Subcutaneous adipose tissue (tissue), 4 donors: ENCODE results near the gene AMBRA1. TPM values are rescaled to one million over a fixed set of nuclear protein-coding genes. Genes with fewer than 3 reads are reported as not detected.

Experiments
- total RNA-seq, 4 donors: library from RNA; depleted of rRNA; stranded (reverse); fragments of >200 nt; gene quantifications; one replicate each; pipeline ENCODE4 v1.1.0, GENCODE V29; 2016
- TF ChIP-seq, protein P1 (sequence below): fragments of 450-650 bp; IDR thresholded peaks from one replicate; pipeline ENCODE4 v1.5.1; 2016; ENCODE audit warnings: low read depth, mild to moderate bottlenecking, control low read depth, antibody characterized with exemption, moderate library complexity

Gene AMBRA1
- total RNA-seq, 4 donors from 2014 or later: 17.1 to 39.4 (median 23.5) TPM

DNA sequence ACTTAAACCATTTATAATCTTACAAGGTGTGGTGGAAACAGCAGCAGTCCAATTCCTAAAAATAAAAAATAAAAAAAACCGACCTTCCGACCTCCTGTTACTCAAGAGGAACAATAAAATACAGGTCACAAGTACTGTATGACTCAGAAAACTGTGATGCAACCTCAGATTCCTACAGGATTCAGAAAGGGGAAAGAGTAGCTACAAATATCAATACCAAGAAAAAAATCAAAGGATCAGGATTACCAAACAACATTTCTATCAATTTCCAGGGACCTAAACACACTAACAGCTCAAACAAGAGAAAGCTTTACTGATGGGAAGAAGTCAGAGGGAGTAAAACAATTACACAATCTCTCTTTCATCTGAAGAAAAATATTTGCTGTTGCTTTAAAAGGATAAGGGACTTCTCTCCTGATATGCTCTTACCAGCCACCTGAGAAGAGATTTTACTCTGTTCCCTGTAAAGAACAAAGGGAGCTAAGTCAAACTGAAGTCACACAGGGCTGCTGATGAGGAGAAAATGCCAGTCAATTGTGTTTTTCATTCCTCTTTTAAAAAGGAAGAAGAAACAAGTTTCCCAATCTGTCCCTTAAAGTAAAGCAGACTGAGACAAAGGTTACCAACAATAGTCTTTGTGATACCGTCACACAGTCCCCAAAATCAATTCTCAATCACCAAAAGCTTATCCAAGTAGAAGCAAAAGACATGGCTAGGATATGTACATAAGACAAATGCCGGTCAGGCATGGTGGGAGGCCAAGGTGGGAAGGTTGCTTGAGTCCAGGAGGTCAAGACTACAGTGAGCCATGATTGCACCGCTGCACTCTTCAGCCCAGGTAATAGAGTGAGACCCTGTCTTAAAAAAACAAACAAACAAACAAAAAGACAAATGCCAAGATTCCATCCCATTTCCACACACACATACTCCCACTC lies 39.3 kb downstream of the AMBRA1 start:
- TF ChIP-seq, protein P1, sequence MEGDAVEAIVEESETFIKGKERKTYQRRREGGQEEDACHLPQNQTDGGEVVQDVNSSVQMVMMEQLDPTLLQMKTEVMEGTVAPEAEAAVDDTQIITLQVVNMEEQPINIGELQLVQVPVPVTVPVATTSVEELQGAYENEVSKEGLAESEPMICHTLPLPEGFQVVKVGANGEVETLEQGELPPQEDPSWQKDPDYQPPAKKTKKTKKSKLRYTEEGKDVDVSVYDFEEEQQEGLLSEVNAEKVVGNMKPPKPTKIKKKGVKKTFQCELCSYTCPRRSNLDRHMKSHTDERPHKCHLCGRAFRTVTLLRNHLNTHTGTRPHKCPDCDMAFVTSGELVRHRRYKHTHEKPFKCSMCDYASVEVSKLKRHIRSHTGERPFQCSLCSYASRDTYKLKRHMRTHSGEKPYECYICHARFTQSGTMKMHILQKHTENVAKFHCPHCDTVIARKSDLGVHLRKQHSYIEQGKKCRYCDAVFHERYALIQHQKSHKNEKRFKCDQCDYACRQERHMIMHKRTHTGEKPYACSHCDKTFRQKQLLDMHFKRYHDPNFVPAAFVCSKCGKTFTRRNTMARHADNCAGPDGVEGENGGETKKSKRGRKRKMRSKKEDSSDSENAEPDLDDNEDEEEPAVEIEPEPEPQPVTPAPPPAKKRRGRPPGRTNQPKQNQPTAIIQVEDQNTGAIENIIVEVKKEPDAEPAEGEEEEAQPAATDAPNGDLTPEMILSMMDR: no peak

DNA sequence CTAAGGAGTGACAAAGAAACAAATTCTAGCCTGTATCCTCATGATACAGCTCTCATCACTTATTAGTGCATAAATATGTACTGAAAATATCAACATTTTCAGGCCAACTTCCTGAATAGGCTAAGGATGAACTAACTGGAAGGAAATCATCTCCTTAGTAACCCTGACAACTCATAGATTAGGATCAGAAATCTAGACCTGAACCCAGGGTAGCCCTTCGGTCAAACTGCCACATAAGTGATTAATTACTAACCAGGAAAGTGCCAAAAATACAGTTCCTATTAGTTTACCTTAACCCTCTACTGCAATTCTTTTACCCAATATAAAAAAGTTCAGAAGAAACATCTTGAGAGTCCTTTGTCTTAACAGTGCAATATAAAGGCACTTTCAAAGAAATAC lies 40.0 kb downstream of the AMBRA1 start:
- TF ChIP-seq, protein P1: no peak

DNA sequence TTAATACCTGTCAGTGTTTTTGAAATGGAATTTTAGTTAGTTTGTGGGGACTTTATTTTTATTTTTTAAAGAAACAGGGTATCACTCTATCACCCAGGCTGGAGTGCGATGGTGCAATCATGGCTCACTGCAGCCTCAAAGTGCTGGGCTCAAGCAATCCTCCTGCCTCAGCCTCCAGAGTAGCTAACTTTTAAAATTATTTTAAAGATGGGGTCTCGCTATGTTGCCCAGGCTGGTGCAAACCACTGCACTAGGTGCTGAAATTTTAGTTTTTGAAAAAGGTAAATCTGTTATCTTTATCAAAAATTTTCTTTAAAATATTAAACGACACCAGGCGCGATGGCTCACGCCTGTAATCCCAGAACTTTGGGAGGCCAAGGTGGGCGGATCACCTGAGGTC lies 42.6 kb downstream of the AMBRA1 start:
- TF ChIP-seq, protein P1: no peak

DNA sequence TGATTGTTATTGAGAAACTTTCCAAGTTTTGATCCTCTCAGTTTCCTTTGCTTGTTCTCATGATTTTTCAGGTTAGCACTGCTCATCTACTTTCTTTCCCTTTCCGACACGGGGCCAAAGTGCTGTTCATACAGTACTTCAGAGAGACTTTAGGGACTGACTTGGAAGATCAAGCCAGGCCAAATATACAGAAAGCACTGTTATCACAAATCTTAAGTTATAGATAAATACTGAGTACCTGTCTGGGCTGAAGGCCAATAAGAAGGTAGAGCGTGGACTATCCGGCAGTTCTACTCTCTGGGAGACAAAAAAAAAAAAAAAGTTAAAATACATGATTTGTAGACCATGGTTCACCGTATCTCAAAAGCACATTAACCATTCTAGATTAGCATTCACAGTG lies 46.2 kb downstream of the AMBRA1 start:
- TF ChIP-seq, protein P1: no peak

DNA sequence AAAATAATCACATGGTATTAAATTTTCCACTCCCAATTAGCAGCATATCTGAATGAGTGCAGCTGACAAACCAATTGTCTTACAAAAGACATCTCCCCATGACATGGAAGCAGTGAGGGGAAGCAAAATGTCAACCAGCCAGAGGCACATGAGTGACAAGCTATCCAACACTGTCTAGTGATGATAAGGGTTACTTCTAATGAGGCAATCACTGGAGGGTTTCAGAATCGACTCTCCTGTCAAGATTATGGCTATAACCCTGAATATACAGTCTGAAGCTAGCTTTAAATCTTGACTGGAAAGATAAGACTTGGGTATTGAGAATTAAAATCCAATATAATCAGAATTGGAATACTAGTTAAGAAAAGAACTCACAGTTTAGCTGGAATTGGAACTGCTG lies 50.3 kb downstream of the AMBRA1 start:
- TF ChIP-seq, protein P1: no peak

DNA sequence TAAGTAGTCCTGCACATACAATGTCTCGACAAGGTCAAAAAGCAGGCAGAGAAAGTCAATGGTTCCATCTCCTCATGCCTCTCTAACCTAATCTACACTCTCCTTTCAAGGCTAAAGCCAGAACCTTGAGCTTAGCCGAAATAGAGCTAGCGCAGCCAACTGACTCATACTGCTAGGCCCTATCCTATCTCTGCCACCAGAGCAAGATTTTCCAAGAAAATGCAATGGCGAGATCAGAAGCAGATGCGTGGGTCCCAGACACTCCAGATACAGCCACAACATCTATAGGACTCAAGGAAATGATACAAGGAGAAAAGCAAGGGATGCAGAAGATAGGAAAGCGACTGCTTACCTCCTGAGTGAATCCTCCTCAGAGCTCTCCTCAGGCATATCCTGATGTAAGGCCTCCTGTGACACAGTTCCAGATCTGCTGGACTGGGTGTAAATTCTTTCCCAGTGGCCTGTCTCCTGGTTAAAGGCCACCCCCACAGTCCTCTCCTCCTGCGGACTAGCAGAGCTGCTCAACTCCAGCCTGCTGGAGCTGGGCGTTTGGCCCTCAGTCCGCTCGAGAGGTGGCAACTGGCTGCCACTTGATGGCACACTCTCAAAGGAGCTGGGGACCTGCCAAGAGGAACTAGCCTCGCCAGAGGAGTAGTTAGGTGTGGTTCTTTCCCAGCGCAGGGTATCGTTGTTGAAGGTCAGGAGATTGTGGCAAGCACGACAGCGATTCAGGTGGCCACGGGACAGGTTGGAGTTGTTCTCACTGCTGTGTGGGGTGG lies 52.0 kb downstream of the AMBRA1 start:
- TF ChIP-seq, protein P1: no peak

DNA sequence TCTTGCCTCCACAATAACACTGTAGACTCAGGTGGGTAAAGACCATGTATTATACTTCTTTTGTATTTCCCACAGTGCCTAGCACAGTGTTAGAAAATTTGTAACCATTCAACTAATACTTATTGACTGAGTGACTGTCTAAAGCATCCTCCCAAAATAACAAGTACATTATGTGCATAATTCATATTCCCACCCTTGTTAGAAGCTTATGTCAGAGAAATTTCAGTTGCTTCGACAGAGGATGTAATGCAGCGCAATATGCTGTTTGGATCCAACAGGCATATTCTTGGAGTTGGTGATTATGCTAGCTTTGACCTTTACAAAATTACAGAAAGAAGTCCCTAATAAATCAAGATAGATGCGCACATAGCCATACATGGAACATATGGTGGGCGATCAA lies 53.0 kb downstream of the AMBRA1 start:
- TF ChIP-seq, protein P1: no peak
